HEK293 (cell line): ENCODE measurements around the gene DMD.

Source experiments
- ZBTB1 ChIP-seq: fragments of 450-650 bp; formaldehyde crosslinking; IDR thresholded peaks from 2 replicates; pipeline ENCODE4 v1.5.1; 2016; ENCODE audit warnings: missing biosample characterization, missing genetic modification characterization
- ZBTB17 ChIP-seq: fragments of 450-650 bp; formaldehyde crosslinking; IDR thresholded peaks from 2 replicates; pipeline ENCODE4 v1.5.1; 2016; ENCODE audit warnings: missing biosample characterization, missing genetic modification characterization
- ZFP41 ChIP-seq: fragments of 450-650 bp; formaldehyde crosslinking; IDR thresholded peaks from 2 replicates; pipeline ENCODE4 v1.5.1; 2016; ENCODE audit warnings: missing biosample characterization, missing genetic modification characterization, borderline replicate concordance
- ZNF133 ChIP-seq: fragments of 450-650 bp; formaldehyde crosslinking; IDR thresholded peaks from 2 replicates; pipeline ENCODE4 v1.5.1; 2016; ENCODE audit warnings: missing biosample characterization, missing genetic modification characterization
- ZNF211 ChIP-seq: fragments of 450-650 bp; formaldehyde crosslinking; IDR thresholded peaks from 2 replicates; pipeline ENCODE4 v1.5.1; 2016; ENCODE audit warnings: low read depth, missing biosample characterization, missing genetic modification characterization
- ZNF239 ChIP-seq: fragments of 450-650 bp; formaldehyde crosslinking; IDR thresholded peaks from 2 replicates; pipeline ENCODE4 v1.5.1; 2016; ENCODE audit warnings: missing biosample characterization, missing genetic modification characterization
- ZNF274 ChIP-seq, 2 experiments: fragments of 200-500 bp in 1 of 2; fragments of 450-650 bp in 1 of 2; sonication (Bioruptor generic) in 1 of 2; formaldehyde crosslinking in 1 of 2; IDR thresholded peaks; 2 replicates each; pipeline versions ENCODE4 v1.5.1 to v1.6.1; 2014 to 2016; ENCODE audit warnings: borderline replicate concordance in 1 of 2, inconsistent platforms in 1 of 2, low read length in 1 of 2, missing biosample characterization in 1 of 2, missing genetic modification characterization in 1 of 2
- ZNF629 ChIP-seq: fragments of 450-650 bp; formaldehyde crosslinking; IDR thresholded peaks from 2 replicates; pipeline ENCODE4 v1.5.1; 2017; ENCODE audit warnings: missing biosample characterization, missing genetic modification characterization
- ZNF664 ChIP-seq: fragments of 450-650 bp; formaldehyde crosslinking; IDR thresholded peaks from 2 replicates; pipeline ENCODE4 v1.5.1; 2016; ENCODE audit warnings: missing biosample characterization, missing genetic modification characterization
- TF ChIP-seq, protein P1 (sequence below): fragments of 450-650 bp; formaldehyde crosslinking; IDR thresholded peaks from 2 replicates; pipeline ENCODE4 v1.5.1; 2016; ENCODE audit warnings: missing biosample characterization, missing genetic modification characterization
- TF ChIP-seq, protein P2 (sequence below): fragments of 450-650 bp; formaldehyde crosslinking; IDR thresholded peaks from 2 replicates; pipeline ENCODE4 v1.5.1; 2016; ENCODE audit warnings: missing biosample characterization, missing genetic modification characterization

DNA sequence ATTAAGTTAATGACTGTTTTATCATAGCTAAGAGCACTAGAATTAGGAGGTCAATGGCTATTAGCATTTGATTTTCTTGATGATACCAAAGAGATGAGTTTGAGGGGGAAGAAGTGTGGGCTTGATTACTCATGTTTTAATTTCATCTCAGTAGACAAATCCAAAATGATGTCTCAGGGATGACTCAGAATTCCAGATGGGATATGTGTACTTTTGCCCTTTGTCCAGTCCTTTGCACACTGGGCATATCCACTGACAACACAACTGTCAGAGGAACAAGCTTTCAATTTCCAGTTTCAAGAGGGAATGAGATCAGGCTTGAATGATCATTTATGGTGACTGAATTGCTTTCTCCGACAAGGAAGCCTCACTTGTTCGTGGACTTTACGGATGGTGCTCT, 1814.2 kb downstream of the DMD start:
- TF ChIP-seq, protein P1, sequence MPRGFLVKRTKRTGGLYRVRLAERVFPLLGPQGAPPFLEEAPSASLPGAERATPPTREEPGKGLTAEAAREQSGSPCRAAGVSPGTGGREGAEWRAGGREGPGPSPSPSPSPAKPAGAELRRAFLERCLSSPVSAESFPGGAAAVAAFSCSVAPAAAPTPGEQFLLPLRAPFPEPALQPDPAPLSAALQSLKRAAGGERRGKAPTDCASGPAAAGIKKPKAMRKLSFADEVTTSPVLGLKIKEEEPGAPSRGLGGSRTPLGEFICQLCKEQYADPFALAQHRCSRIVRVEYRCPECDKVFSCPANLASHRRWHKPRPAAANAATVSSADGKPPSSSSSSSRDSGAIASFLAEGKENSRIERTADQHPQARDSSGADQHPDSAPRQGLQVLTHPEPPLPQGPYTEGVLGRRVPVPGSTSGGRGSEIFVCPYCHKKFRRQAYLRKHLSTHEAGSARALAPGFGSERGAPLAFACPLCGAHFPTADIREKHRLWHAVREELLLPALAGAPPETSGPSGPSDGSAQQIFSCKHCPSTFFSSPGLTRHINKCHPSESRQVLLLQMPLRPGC (tag by site-specific recombination): no peak
- TF ChIP-seq ZBTB17 (tag by site-specific recombination) (no peak), ZNF133 (tag by site-specific recombination) (no peak), ZNF274 (IDR thresholded peaks at IDR 0.05; ENCODE audit: low read length) (no peak), ZNF274 (tag by site-specific recombination; IDR thresholded peaks at IDR 0.05; ENCODE audit: borderline replicate concordance) (no peak), ZNF629 (tag by site-specific recombination) (no peak), ZNF211 (no peak), ZNF664 (tag by site-specific recombination) (no peak), ZBTB1 (tag by site-specific recombination) (no peak), ZFP41 (no peak), ZNF239 (tag by site-specific recombination) (no peak)
- TF ChIP-seq, protein P2, sequence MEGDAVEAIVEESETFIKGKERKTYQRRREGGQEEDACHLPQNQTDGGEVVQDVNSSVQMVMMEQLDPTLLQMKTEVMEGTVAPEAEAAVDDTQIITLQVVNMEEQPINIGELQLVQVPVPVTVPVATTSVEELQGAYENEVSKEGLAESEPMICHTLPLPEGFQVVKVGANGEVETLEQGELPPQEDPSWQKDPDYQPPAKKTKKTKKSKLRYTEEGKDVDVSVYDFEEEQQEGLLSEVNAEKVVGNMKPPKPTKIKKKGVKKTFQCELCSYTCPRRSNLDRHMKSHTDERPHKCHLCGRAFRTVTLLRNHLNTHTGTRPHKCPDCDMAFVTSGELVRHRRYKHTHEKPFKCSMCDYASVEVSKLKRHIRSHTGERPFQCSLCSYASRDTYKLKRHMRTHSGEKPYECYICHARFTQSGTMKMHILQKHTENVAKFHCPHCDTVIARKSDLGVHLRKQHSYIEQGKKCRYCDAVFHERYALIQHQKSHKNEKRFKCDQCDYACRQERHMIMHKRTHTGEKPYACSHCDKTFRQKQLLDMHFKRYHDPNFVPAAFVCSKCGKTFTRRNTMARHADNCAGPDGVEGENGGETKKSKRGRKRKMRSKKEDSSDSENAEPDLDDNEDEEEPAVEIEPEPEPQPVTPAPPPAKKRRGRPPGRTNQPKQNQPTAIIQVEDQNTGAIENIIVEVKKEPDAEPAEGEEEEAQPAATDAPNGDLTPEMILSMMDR (tag by site-specific recombination): no peak
